ENCODE data around the gene CD22.
"Not testable (repeated sequence)": the region's sequence is repeated elsewhere in the genome, so short reads cannot be mapped to it uniquely, and the experiment has no call there.

The CD22 gene

GRCh38 chr19:35328851-35329285 is at the start of gene CD22:
Gene CD22 (plus strand): TSS chr19:35329187. CDS start chr19:35332041, 2,854 bp downstream.
- DNase-seq (ENCODE audit: extremely low read depth in 1 of 2, low read depth in 1 of 2) = no peak

- DNase-seq (ENCODE audit: extremely low read depth in 1 of 2, low read depth in 1 of 2) = no peak
Observed at GRCh38 chr19:35279374-35279773, 49.6 kb upstream of the CD22 start.

DNA sequence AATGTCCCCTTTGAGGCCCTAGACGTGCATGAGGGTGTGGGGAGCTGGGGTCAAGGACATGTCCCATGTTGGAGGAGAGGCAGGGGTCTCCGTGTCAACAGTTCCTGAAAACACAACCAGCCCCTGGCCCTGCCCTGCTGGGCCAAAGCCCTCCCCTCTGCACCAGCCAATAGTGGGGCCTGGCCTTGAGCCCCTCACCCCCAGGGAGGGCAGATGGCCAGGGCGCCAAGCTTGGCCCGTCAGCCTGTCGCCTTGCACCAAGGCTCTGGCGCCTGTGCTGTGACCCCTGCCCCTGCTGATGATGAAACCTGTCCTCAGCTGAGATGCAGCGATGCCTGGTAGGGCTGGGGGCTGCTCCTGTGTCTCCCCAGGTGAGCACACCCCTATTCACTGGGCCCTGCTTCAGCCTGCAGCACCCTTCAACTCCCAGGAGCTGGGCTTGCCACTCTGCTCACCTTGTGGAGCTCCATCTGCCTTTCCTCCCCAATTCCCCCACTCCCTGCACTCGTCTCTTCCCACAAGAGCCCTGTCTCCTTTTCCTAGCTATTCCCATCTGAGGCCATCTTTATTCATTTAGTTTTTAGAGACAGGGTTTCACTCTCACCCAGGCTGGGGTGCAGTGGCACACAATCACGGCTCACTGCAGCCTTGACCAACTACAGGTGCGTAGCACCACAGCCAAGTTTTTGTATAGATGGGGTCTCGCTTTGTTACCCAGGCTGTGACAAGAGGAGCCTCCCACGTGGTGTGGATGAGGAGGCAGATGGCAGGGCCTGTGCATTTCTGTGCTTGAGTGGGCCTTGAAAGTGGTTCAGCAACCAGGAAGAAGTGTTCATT is 48.8 kb upstream of the CD22 start:
- DNase-seq (ENCODE audit: extremely low read depth in 1 of 2, low read depth in 1 of 2) = no peak

DNA sequence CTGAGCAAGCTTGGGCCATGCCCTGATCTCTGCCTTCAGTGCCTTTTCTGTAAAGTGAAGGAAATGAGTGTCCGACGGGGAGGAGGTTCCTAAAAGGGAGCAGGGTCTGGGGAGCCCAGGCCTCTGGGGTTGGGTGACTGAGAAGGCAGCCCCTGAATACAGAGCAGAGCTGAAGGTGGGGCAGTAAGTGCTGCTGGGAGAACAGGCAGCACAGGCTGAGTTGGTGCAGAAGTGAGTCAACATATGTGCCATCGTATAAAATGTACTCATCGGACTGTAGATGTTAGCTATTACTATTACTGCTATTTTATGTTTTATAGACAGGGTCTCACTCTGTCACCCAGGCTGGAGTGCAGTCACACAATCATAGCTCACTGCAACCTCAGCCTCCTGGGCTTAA is 47.7 kb upstream of the CD22 start:
- no peak for DNase-seq (ENCODE audit: extremely low read depth in 1 of 2, low read depth in 1 of 2)

GRCh38 chr19:35284153-35285094 is 44.6 kb upstream of the CD22 start:
- DNase-seq (ENCODE audit: extremely low read depth in 1 of 2, low read depth in 1 of 2) = no peak

- DNase-seq (ENCODE audit: extremely low read depth in 1 of 2, low read depth in 1 of 2) = no peak
Observed at GRCh38 chr19:35285095-35285449, 43.9 kb upstream of the CD22 start.

DNA sequence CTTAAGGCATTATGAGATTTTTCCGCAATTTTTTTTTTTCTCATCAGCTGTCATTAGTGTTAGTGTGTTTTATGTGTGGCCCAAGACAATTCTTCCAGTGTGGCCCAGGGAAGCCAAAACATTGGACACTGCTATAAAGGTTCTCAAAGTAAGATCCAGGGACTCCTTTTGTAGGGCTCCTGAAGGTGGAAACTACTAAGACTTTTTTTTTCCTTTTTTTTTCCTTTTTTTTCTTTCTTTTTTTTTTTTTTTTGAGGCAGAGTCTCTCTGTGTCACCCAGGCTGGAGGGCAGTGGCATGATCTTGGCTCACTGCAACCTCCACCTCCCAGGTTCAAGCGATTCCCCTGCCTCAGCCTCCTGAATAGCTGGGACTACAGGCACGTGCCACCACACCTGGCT is 43.5 kb upstream of the CD22 start:
- not testable (repeated sequence) for DNase-seq (ENCODE audit: extremely low read depth in 1 of 2, low read depth in 1 of 2)

- DNase-seq (ENCODE audit: extremely low read depth in 1 of 2, low read depth in 1 of 2) = not testable (repeated sequence)
Observed at GRCh38 chr19:35286101-35286500, 42.9 kb upstream of the CD22 start.

GRCh38 chr19:35287713-35288112 is 41.3 kb upstream of the CD22 start:
- DNase-seq (ENCODE audit: extremely low read depth in 1 of 2, low read depth in 1 of 2) = no peak

GRCh38 chr19:35288331-35288730 is 40.7 kb upstream of the CD22 start:
- DNase-seq (ENCODE audit: extremely low read depth in 1 of 2, low read depth in 1 of 2) = no peak

DNA sequence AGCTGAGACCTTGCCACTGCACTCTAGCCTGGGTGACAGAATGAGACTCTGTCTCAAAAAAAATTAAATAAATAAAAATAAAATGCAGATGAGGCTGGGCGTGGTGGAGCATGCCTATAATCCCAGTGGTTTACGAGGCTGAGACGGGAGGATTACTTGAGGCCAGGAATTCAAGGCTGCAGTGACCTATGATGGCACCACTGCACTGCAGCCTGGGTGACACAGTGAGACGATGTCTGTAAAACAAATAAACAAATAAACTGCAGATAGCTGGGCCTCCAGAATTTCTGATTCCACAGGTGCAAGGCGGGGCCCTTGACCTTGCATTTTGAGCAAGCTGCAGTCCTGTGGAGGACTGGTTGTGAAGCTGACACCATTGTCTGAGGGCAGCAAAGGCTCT is 40.1 kb upstream of the CD22 start:
- no peak for DNase-seq (ENCODE audit: extremely low read depth in 1 of 2, low read depth in 1 of 2)

DNA sequence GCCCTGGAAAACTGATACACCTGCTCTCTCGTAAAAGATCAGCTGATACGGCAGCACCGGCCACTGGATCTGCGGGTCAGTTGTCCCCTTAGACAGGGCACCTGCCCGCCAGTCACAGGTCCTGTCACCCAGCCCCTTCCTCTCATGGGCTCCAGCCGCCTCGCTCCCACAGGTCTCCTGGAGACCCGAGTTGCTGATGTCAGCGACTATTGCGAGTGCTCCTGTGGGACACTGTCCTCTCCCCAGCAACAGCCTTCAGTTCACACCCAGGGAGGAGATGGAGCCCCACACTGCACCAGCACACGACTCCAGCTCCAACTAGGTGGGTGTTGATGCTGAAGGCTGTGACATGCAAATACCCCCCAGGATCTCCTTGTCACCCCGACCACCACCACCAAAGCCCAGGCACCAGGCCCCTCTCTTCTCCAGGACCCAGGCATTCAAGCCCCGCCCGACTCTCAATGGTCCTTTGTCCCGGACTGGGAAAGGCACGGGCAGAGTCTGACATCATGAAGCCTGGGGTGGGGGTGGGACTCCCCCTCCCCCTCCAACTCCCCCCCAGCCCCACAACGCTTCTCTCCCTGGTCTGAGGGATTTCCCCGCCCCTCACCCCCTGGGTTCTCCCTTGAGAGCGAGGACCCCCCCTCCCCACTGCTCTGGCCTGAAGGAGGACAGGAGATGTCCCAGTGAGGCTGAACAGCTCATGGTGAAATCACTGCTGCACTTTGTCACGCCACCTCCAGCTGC is 38.4 kb upstream of the CD22 start:
- DNase-seq (ENCODE audit: extremely low read depth in 1 of 2, low read depth in 1 of 2) = no peak

GRCh38 chr19:35291259-35291658 is 37.7 kb upstream of the CD22 start:
- DNase-seq (ENCODE audit: extremely low read depth in 1 of 2, low read depth in 1 of 2) = no peak

DNA sequence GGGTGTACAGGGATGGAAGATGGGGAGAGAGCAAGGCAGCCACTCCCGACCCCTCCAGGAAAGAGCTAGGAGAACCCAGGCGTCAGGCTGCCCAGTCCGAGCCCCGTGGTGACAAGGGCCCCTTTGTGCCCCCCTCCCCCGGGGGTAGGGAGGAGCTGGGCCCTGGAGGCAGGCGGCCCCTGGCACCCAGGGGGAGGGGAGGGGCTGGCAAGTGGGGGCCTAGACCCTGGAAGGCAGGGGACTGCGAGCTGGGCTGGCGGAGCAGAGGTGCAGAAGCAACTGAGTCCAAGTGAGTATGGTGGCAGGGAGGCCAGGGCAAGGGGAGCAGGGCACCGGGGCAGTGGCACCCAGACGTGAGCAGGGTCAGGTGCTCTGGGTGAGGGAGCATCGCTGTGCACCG is 37.1 kb upstream of the CD22 start, which contains the start of gene MAG:
Gene MAG (plus strand): TSS at position 246 of the 400 bp plus-strand sequence. CDS start 3,248 bp downstream, outside the sequence.
- no peak for DNase-seq (ENCODE audit: extremely low read depth in 1 of 2, low read depth in 1 of 2)

GRCh38 chr19:35292421-35293362 is 36.3 kb upstream of the CD22 start:
- DNase-seq (ENCODE audit: extremely low read depth in 1 of 2, low read depth in 1 of 2) = no peak

GRCh38 chr19:35293363-35293739 is 35.6 kb upstream of the CD22 start:
- DNase-seq (ENCODE audit: extremely low read depth in 1 of 2, low read depth in 1 of 2) = no peak

DNA sequence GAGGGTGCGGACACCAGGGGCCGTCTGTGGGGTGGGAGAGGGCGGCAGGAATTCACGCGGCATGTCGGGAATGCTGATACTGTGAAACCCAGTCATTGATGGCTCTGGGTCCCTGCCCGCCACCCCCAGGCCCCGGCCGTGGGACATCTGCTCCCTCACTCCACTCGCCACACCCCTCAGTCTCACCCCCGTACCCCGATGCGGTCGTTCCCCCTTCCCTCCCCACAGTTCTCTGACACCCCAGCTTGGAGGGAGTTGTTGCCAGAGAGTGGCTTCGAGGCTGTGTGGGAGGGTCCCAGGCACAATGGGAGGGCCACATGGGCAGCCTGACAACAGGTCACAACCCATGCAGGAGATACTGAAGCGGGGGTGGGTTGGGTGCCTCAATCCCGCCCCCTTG is 35.2 kb upstream of the CD22 start:
- no peak for DNase-seq (ENCODE audit: extremely low read depth in 1 of 2, low read depth in 1 of 2)

DNA sequence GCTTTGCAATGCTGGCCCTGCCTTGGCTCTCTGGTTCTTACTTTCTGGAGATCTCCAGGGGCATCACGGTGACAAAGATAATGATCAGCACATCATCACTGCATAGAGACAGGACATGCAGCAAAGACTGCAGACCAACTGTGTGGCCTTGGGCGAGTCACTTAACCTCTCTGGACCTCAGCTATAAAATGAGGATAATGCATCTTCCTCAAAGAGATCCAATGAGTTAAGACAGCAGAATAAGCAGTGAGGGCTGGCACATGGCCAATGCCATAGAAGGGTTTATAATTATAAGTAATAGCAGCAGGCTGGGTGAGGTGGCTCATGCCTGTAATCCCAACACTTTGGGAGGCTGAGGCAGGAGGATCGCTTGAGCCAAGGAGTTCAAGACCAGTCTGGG is 34.7 kb upstream of the CD22 start:
- DNase-seq (ENCODE audit: extremely low read depth in 1 of 2, low read depth in 1 of 2) = no peak

DNA sequence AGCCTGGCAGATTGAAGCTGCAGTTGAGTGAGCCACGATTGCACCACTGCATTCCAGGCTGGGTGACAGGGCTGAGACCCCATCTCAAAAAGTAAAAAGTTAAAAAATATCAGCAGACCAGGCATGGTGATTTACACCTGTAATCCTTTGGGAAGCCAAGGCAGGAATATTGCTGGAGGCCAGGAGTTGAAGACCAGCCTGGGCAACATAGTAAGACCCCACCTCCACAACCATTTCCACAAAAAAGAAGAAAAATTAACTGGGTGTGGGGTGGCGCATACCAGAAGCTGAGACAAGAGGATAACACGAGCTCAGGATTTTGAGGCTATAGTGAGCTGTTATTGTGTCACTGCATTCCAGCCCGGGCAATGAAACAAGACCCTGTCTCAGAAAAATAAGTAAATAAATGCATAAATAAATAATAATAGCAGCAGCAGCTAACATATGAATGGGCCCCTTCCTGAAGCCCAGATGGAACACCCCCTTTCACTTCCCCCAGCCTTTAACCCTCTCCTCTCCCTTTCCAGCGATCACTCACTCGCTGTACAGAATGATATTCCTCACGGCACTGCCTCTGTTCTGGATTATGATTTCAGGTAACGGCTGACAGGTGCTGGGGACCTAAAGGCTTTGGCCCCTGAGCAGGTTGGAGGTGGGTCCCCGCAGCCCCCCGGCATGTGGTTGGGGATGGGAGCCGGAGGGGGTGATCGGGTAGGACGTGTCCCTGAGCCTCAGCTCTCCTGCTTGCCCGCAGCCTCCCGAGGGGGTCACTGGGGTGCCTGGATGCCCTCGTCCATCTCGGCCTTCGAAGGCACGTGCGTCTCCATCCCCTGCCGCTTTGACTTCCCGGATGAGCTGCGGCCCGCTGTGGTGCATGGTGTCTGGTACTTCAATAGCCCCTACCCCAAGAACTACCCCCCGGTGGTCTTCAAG is 33.9 kb upstream of the CD22 start:
- no peak for DNase-seq (ENCODE audit: extremely low read depth in 1 of 2, low read depth in 1 of 2)

Data from stimulated activated CD8-positive, alpha-beta memory T cell treated with anti-CD3 and anti-CD28 coated beads, Interleukin-7, amount 100 ng/mL, for 48 hours (primary cell).